Measurements from ENCODE around the gene SLC9A7.

GRCh38 chrX:46554942-46555341 lies 204.0 kb downstream of the SLC9A7 start:
- TF ChIP-seq POLR2A (IDR thresholded peaks at IDR 0.05; ENCODE audit: low read length) (no peak), GATA1 (IDR thresholded peaks at IDR 0.05; ENCODE audit: low read depth, low read length) (no peak)

Data from erythroblast (primary cell).